ENCODE measurements around the gene FXYD6. TPM values are rescaled to one million over a fixed set of nuclear protein-coding genes. Genes with fewer than 3 reads are reported as not detected.
"Not testable (repeated sequence)": the region's sequence is repeated elsewhere in the genome, so short reads cannot be mapped to it uniquely, and the experiment has no call there.

FXYD6 gene, protein sequence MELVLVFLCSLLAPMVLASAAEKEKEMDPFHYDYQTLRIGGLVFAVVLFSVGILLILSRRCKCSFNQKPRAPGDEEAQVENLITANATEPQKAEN
- 10 to 100 TPM in 1 of 4 donors, 1 to 10 TPM in 3; 2.9 to 17.7 (median 5.4) TPM for total RNA-seq

- DNase-seq, result no peak
- peaks cover 11 to 27% of the 10 kb centered on the region in 2 donors for H3K4me1 ChIP-seq
- intact Hi-C loops (cut with DNase I; ENCODE audit: low total_unique reads), result no loop called here
- H3K36me3 ChIP-seq, result no peaks in the 10 kb centered on the region
- TF ChIP-seq POLR2A (IDR thresholded peaks at IDR 0.05) (no peak), CTCF (IDR thresholded peaks at IDR 0.05 in 4 of 5, conservative IDR thresholded peaks at IDR 0.05 in 1 of 5) (no peak)
- peak; percentile 32 to 40 for ATAC-seq
- H3K27me3 ChIP-seq, result peaks cover 11 to 30% (median 27%) of the 10 kb centered on the region in 3 donors
- peak within 1 kb of the TSS; percentile 57 to 77 (median 64) for H3K4me3 ChIP-seq
- in situ Hi-C loops (cut with MboI; ENCODE audit: low sequenced_read_pairs in 4 of 4), result no loop called here
- no peaks in the 10 kb centered on the region for H3K9me3 ChIP-seq
- H3K27ac ChIP-seq, result peak within 1 kb of the TSS; percentile 59 to 75 (median 70)
These were observed at the start of gene FXYD6 for GRCh38 chr11:117876341-117877119. FXYD6 (minus strand) TSS chr11:117876658; CDS start chr11:117842776, 33,882 bp downstream.

GRCh38 chr11:117926166-117926565, 49.7 kb upstream of the FXYD6 start:
- ATAC-seq; in situ Hi-C loops (cut with MboI; ENCODE audit: low sequenced_read_pairs in 4 of 4); intact Hi-C loops (cut with DNase I; ENCODE audit: low total_unique reads): not testable (repeated sequence)

GRCh38 chr11:117925198-117925925, 48.9 kb upstream of the FXYD6 start:
- ATAC-seq, result no peak
- no peak for DNase-seq
- H3K4me1 ChIP-seq, result no peaks in the 10 kb centered on the region
- in situ Hi-C loops (cut with MboI; ENCODE audit: low sequenced_read_pairs in 4 of 4) (no loop called here), intact Hi-C loops (cut with DNase I; ENCODE audit: low total_unique reads) (no loop called here)
- H3K36me3 ChIP-seq, result no peaks in the 10 kb centered on the region
- no peak overlapping the region for H3K4me3 ChIP-seq
- H3K27ac ChIP-seq, result no peak overlapping the region
- TF ChIP-seq POLR2A (IDR thresholded peaks at IDR 0.05) (no peak), CTCF (IDR thresholded peaks at IDR 0.05 in 4 of 5, conservative IDR thresholded peaks at IDR 0.05 in 1 of 5) (no peak)
- H3K27me3 ChIP-seq, result peaks cover 0 to 6% (median 0%) of the 10 kb centered on the region in 3 donors
- H3K9me3 ChIP-seq, result no peaks in the 10 kb centered on the region

More at GRCh38 chr11:117926166-117926565, 49.7 kb upstream of the FXYD6 start:
- DNase-seq, H3K36me3 ChIP-seq, H3K4me3 ChIP-seq, H3K27ac ChIP-seq, H3K9me3 ChIP-seq, H3K27me3 ChIP-seq, H3K4me1 ChIP-seq: not testable (repeated sequence)

DNA sequence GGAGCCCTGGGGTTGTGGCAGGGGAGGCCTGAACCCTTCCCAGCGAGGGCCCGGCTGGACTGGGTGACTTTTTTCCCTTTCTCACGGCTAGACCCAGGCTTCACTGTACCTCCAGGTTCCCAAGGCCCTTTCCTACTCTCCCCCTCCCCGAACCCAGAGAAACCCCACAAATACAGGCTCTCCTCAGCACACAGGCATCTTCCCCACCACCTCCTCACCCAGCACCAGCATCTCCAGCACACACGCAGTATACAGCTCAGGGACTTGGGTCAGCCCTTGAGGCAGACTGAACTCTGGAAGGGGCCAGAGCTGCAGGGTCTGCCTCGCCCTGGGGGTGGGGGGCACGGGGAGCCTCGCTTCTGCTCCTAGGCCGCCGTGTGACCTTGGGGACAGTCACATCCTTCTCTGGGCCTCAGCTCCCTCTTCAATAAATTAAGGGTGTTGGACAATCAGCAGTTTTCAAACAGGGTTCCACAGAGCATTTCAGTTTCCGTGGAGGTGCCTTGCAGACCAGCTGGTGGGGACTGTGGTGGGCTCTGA, 48.2 kb upstream of the FXYD6 start:
- in situ Hi-C loops (cut with MboI; ENCODE audit: low sequenced_read_pairs in 4 of 4), result no loop called here
- TF ChIP-seq POLR2A (IDR thresholded peaks at IDR 0.05) (no peak), CTCF (IDR thresholded peaks at IDR 0.05 in 4 of 5, conservative IDR thresholded peaks at IDR 0.05 in 1 of 5) (no peak)

DNA sequence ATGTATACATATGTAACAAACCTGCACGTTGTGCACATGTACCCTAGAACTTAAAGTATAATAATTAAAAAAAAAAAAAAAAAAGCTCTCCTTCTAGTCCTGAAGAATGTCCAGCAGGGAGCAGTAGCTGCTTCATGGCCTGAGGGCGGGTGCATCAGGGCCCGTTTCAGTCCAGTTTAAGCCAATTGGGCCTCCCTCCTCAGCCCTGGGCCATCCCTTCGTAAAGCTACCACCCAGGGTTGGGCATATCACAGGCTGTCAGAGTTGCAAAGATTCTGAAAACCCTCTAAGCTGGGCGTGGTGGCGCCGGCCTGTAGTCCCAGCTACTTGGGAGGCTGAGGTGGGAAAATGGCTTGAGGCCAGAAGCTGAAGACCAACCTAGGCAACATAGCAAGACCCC, 47.3 kb upstream of the FXYD6 start:
- intact Hi-C loops (cut with DNase I; ENCODE audit: low total_unique reads) (no loop called here), in situ Hi-C loops (cut with MboI; ENCODE audit: low sequenced_read_pairs in 4 of 4) (no loop called here)
- H3K27ac ChIP-seq, result no peak overlapping the region
- no peaks in the 10 kb centered on the region for H3K36me3 ChIP-seq
- DNase-seq (no peak), ATAC-seq (no peak)
- H3K4me1 ChIP-seq, result no peaks in the 10 kb centered on the region
- peaks cover 0 to 6% (median 0%) of the 10 kb centered on the region in 3 donors for H3K27me3 ChIP-seq
- TF ChIP-seq POLR2A (IDR thresholded peaks at IDR 0.05) (no peak), CTCF (IDR thresholded peaks at IDR 0.05 in 4 of 5, conservative IDR thresholded peaks at IDR 0.05 in 1 of 5) (no peak)
- no peaks in the 10 kb centered on the region for H3K9me3 ChIP-seq
- H3K4me3 ChIP-seq, result no peak overlapping the region

More for the DNA sequence above, 48.2 kb upstream of the FXYD6 start:
- Histone ChIP-seq H3K27ac (no peak overlapping the region), H3K4me1 (no peaks in the 10 kb centered on the region), H3K4me3 (no peak overlapping the region), H3K9me3 (no peaks in the 10 kb centered on the region), H3K36me3 (no peaks in the 10 kb centered on the region), H3K27me3 (peaks cover 0 to 6% (median 0%) of the 10 kb centered on the region in 3 donors)
- ATAC-seq (no peak), DNase-seq (no peak)
- intact Hi-C loops (cut with DNase I; ENCODE audit: low total_unique reads), result no loop called here

Data from gastrocnemius medialis (tissue), 4 donors.